Vein endothelial cell (primary cell): ENCODE results near the gene INPPL1. TPM values are rescaled to one million over a fixed set of nuclear protein-coding genes. Genes with fewer than 3 reads are reported as not detected.

Source experiments
- total RNA-seq: library from RNA; depleted of rRNA; stranded (reverse); fragments of >200 nt; gene quantifications from 2 replicates; pipeline ENCODE4 v1.2.3, GENCODE V29; 2012

The INPPL1 gene
- total RNA-seq = 67.0 and 80.4 TPM in 2 replicates

GRCh38 chr11:72224564-72225410, at the start of gene INPPL1:
Gene INPPL1, plus strand, starts transcription at chr11:72224767. Its CDS starts 218 bp downstream, at chr11:72224985.

GRCh38 chr11:72191961-72192381, 32.6 kb upstream of the INPPL1 start, which contains the start of gene FOLR1:
Gene FOLR1, plus strand, starts transcription at chr11:72192140. Its CDS starts 34 bp downstream, at chr11:72192174.

GRCh38 chr11:72216638-72217037, 7.9 kb upstream of the INPPL1 start, which contains the start of gene FOLR2:
Gene FOLR2, plus strand, starts transcription at chr11:72216794. Its CDS starts 1,791 bp downstream, at chr11:72218585.

GRCh38 chr11:72244060-72244360, 19.4 kb downstream of the INPPL1 start, which contains the start of gene PHOX2A:
Gene PHOX2A, minus strand, starts transcription at chr11:72244176. Its CDS starts 172 bp downstream, at chr11:72244004.

Other genes with a start within 250 kb of the INPPL1 start
- gene IL18BP, start 225.9 kb upstream of the INPPL1 start, total RNA-seq = 5.4 and 9.1 TPM in 2 replicates
- 168 and 194 TPM in 2 replicates for gene NUMA1, start 144.2 kb upstream of the INPPL1 start, total RNA-seq
- 2.9 and 6.2 TPM in 2 replicates for gene LRRC51, start 143.9 kb upstream of the INPPL1 start, total RNA-seq
- gene LAMTOR1, start 121.5 kb upstream of the INPPL1 start, total RNA-seq = 116 and 118 TPM in 2 replicates
- gene TOMT, start 118.8 kb upstream of the INPPL1 start, total RNA-seq = 0.10 TPM in 1 of 2 replicates, not detected in the other
- 25.8 and 28.3 TPM in 2 replicates for gene ANAPC15, start 112.1 kb upstream of the INPPL1 start, total RNA-seq
- gene FOLR3, start 89.0 kb upstream of the INPPL1 start, total RNA-seq = not detected in 2 replicates
- gene FOLR1, start 32.6 kb upstream of the INPPL1 start, total RNA-seq = not detected in 2 replicates
- gene FOLR2, start 8.0 kb upstream of the INPPL1 start, total RNA-seq = not detected in 2 replicates
- not detected in 2 replicates for gene PHOX2A, start 19.4 kb downstream of the INPPL1 start, total RNA-seq
- 42.6 and 47.7 TPM in 2 replicates for gene CLPB, start 209.8 kb downstream of the INPPL1 start, total RNA-seq